ENCODE measurements around the gene SEMA3G. TPM values are rescaled to one million over a fixed set of nuclear protein-coding genes. Genes with fewer than 3 reads are reported as not detected.

The SEMA3G gene
- total and polyA plus RNA-seq, 2 donors from 2014 or later, result 25.7 to 28.2 TPM

DNA sequence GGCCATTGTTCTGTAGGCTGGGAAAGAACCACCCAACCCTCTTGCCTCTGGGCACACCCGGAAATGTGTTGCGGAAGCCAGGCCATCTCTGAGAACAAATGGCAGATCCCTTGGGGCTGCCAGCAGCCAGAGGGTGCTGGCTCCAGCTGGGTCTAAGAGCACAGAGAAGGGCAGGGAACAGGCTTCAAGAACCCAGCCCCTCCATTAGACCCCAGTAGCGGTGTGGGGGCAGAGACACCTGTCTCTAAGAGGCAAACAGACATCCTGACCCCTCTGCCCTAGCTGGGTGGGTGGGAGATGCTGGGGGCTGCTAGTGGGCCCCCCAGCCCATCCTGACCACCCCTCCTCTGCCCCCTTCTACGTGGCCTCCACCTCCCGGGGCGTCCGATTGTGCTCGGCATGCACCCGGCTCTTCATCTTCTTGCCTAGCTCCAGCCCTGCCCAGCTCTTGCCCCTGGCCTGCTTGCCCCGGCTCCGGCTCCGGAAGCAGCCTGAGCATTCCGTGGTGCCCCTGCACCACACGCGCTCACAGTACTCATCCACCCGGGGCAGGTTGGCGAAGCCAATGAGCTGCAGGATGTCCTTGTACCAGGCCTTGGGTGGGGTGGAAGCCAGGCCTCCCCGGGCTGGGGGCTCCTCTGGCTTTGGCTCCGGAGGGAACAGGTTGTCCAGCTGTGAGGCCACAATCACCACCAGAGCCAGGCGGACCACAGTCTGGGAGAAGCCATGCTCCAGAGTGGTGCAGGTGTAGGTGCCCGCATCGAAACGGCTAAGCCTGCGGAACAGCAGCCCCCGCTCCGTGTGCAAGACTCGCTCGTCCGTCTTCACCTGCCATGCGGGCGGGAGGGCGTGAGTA lies 9.4 kb downstream of the SEMA3G start:
- Histone ChIP-seq H3K4me3 (ENCODE audit: low read length in 3 of 3) (no peak overlapping the region), H3K27ac (ENCODE audit: low read depth in 2 of 2, low read length in 2 of 2) (no peak overlapping the region), H3K9ac (ENCODE audit: low read length in 3 of 3) (no peak overlapping the region), H3K27me3 (ENCODE audit: control insufficient read depth, insufficient read depth, low read length) (no peaks in the 10 kb centered on the region), H3K36me3 (ENCODE audit: control insufficient read depth in 2 of 3, insufficient read depth in 3 of 3, low read length in 3 of 3) (no peaks in the 10 kb centered on the region), H3K9me3 (ENCODE audit: control insufficient read depth in 2 of 3, insufficient read depth in 1 of 3, low read length in 3 of 3) (no peaks in the 10 kb centered on the region), H3K4me1 (ENCODE audit: control insufficient read depth in 2 of 3, insufficient read depth in 2 of 3, low read depth in 1 of 3, low read length in 3 of 3) (peaks cover 0 to 8% (median 7%) of the 10 kb centered on the region in 3 donors)
- TF ChIP-seq, protein P1, sequence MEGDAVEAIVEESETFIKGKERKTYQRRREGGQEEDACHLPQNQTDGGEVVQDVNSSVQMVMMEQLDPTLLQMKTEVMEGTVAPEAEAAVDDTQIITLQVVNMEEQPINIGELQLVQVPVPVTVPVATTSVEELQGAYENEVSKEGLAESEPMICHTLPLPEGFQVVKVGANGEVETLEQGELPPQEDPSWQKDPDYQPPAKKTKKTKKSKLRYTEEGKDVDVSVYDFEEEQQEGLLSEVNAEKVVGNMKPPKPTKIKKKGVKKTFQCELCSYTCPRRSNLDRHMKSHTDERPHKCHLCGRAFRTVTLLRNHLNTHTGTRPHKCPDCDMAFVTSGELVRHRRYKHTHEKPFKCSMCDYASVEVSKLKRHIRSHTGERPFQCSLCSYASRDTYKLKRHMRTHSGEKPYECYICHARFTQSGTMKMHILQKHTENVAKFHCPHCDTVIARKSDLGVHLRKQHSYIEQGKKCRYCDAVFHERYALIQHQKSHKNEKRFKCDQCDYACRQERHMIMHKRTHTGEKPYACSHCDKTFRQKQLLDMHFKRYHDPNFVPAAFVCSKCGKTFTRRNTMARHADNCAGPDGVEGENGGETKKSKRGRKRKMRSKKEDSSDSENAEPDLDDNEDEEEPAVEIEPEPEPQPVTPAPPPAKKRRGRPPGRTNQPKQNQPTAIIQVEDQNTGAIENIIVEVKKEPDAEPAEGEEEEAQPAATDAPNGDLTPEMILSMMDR (IDR thresholded peaks at IDR 0.05; ENCODE audit: borderline replicate concordance, extremely low read depth, insufficient read depth), result no peak
- FAIRE-seq (no peak), DNase-seq (peak in 2 of 5 donors; percentile 48 to 71)
- intact Hi-C loops (cut with DNase I), result no loop called here

DNA sequence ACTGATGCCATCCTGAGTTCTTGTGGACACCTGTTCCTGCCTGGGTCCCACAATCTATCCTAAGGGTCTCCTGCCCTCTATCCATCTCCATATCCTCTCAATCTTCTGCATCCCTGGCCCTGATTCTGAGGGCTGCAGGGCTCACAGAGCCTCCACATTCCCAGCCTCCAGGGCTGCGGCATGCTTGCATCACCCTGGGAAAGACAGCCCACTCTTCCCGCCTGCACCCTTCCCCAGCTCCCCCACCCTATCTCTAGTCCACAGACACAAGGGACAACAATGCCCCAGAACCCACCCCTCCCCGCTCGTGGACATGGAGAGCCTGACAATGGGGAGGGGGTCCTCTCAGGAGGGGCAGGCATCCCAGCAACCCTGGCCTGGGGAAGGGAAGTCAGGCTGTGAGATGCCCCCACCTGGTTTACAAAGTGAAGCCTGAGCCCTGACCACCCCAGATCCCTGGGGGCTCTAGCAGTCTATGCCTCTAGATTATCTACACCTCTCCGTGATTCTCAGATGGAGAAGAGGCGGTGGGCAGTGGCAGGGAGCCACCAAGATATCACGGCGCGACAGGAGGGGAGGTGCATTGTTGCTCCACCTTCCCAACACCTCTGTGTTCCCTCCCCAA lies 10.3 kb downstream of the SEMA3G start:
- H3K9me3 ChIP-seq (ENCODE audit: control insufficient read depth in 2 of 3, insufficient read depth in 1 of 3, low read length in 3 of 3), result no peaks in the 10 kb centered on the region
- H3K27me3 ChIP-seq (ENCODE audit: control insufficient read depth, insufficient read depth, low read length), result no peaks in the 10 kb centered on the region
- H3K36me3 ChIP-seq (ENCODE audit: control insufficient read depth in 2 of 3, insufficient read depth in 3 of 3, low read length in 3 of 3), result no peaks in the 10 kb centered on the region
- peaks cover 0 to 11% (median 7%) of the 10 kb centered on the region in 3 donors for H3K4me1 ChIP-seq (ENCODE audit: control insufficient read depth in 2 of 3, insufficient read depth in 2 of 3, low read depth in 1 of 3, low read length in 3 of 3)
- H3K4me3 ChIP-seq (ENCODE audit: low read length in 3 of 3), result no peak overlapping the region
- FAIRE-seq (no peak), DNase-seq (peak in 1 of 5 donors; percentile 45)
- no peak overlapping the region for H3K9ac ChIP-seq (ENCODE audit: low read length in 3 of 3)
- intact Hi-C loops (cut with DNase I), result no loop called here
- TF ChIP-seq, protein P1 (IDR thresholded peaks at IDR 0.05; ENCODE audit: borderline replicate concordance, extremely low read depth, insufficient read depth), result no peak
- H3K27ac ChIP-seq (ENCODE audit: low read depth in 2 of 2, low read length in 2 of 2), result peak overlapping the region in 1 of 2 donors; percentile 14

DNA sequence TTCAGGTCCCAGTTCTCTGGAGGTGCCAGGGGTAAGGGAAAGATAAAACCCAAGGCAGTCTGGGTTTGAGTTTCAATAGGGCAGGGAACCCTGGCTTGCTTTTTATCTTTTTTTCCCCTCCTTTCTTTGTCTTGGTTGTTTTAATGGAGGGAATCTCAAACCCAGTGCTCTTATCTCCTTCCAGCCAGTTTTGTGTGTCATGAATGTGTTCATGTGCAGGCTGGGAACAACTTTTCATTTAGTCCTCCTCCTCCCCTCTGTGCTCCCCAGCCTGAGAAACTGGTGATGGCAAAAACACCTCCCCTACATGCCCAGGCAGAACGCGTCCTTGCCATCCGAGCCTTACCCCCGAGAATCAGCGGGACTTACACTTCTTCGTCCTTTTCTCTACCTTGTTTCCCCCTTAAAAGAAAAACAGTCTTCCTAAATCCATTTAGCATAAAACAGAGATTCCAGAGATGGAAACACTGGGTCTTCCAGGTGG lies 10.9 kb downstream of the SEMA3G start:
- TF ChIP-seq, protein P1 (IDR thresholded peaks at IDR 0.05; ENCODE audit: borderline replicate concordance, extremely low read depth, insufficient read depth), result no peak
- intact Hi-C loops (cut with DNase I), result no loop called here
- H3K4me1 ChIP-seq (ENCODE audit: control insufficient read depth in 2 of 3, insufficient read depth in 2 of 3, low read depth in 1 of 3, low read length in 3 of 3), result peaks cover 0 to 13% (median 9%) of the 10 kb centered on the region in 3 donors
- FAIRE-seq, result no peak
- H3K9me3 ChIP-seq (ENCODE audit: control insufficient read depth in 2 of 3, insufficient read depth in 1 of 3, low read length in 3 of 3), result no peaks in the 10 kb centered on the region
- DNase-seq, result no peak
- no peak overlapping the region for H3K9ac ChIP-seq (ENCODE audit: low read length in 3 of 3)
- H3K36me3 ChIP-seq (ENCODE audit: control insufficient read depth in 2 of 3, insufficient read depth in 3 of 3, low read length in 3 of 3), result no peaks in the 10 kb centered on the region
- no peaks in the 10 kb centered on the region for H3K27me3 ChIP-seq (ENCODE audit: control insufficient read depth, insufficient read depth, low read length)
- H3K4me3 ChIP-seq (ENCODE audit: low read length in 3 of 3), result no peak overlapping the region
- peak overlapping the region in 1 of 2 donors; percentile 44 for H3K27ac ChIP-seq (ENCODE audit: low read depth in 2 of 2, low read length in 2 of 2)

All from kidney (tissue), 14 donors.